HG02642 (cell line): ENCODE data around the gene DOCK2.

Source experiments
- ATAC-seq: cut with Tn5 transposase; IDR thresholded peaks from one replicate; pipeline ENCODE4 v1.9.1; 2021; ENCODE audit warnings: mild to moderate bottlenecking; ENCODE audit not compliant: unreplicated experiment, poor library complexity

Gene DOCK2

GRCh38 chr5:169876386-169876785, 239.3 kb downstream of the DOCK2 start:
- ATAC-seq: no peak

- peak; percentile 51 for ATAC-seq
Measured at GRCh38 chr5:169880012-169880663, 243.1 kb downstream of the DOCK2 start.

GRCh38 chr5:169880785-169881184, 243.7 kb downstream of the DOCK2 start:
- no peak for ATAC-seq

- no peak for ATAC-seq
Measured at GRCh38 chr5:169881702-169882303, 244.7 kb downstream of the DOCK2 start.

- no peak for ATAC-seq
Measured at GRCh38 chr5:169886033-169886432, 249.0 kb downstream of the DOCK2 start.

GRCh38 chr5:169886677-169887076, 249.6 kb downstream of the DOCK2 start:
- ATAC-seq: no peak

- no peak for ATAC-seq
Measured at GRCh38 chr5:169889572-169889971, 252.5 kb downstream of the DOCK2 start.

GRCh38 chr5:169893010-169893409, 255.9 kb downstream of the DOCK2 start:
- ATAC-seq: no peak

- no peak for ATAC-seq
Measured at GRCh38 chr5:169893571-169893970, 256.5 kb downstream of the DOCK2 start.

- no peak for ATAC-seq
Measured at GRCh38 chr5:169895926-169896325, 258.9 kb downstream of the DOCK2 start.

- ATAC-seq: no peak
Measured at GRCh38 chr5:169897481-169897880, 260.4 kb downstream of the DOCK2 start.

GRCh38 chr5:169901896-169902295, 264.8 kb downstream of the DOCK2 start:
- peak; percentile 52 for ATAC-seq

GRCh38 chr5:169904059-169904458, 267.0 kb downstream of the DOCK2 start:
- no peak for ATAC-seq

GRCh38 chr5:169904508-169904907, 267.4 kb downstream of the DOCK2 start:
- no peak for ATAC-seq

GRCh38 chr5:169905017-169905416, 267.9 kb downstream of the DOCK2 start:
- no peak for ATAC-seq

- no peak for ATAC-seq
Measured at GRCh38 chr5:169906745-169907649, 269.9 kb downstream of the DOCK2 start.

- ATAC-seq: no peak
Measured at GRCh38 chr5:169908864-169909263, 271.8 kb downstream of the DOCK2 start.

GRCh38 chr5:169909945-169910344, 272.9 kb downstream of the DOCK2 start:
- no peak for ATAC-seq

- ATAC-seq: no peak
Measured at GRCh38 chr5:169910393-169910792, 273.3 kb downstream of the DOCK2 start.

GRCh38 chr5:169911448-169912212, 274.6 kb downstream of the DOCK2 start:
- ATAC-seq: no peak
